Testis (tissue), 2 donors: Measurements from ENCODE around the gene CYB5R2.

Source experiments
- CTCF ChIP-seq, 3 experiments: fragments of 450-650 bp in 2 of 3; fragments of 200-600 bp in 1 of 3; sonication (generic) in 1 of 3; IDR thresholded peaks; one replicate each; pipeline ENCODE4 v1.5.1; 2016 to 2019; ENCODE audit warnings: antibody characterized with exemption in 3 of 3, mild to moderate bottlenecking in 2 of 3, moderate library complexity in 1 of 3
- POLR2A ChIP-seq: fragments of 450-650 bp; IDR thresholded peaks from one replicate; pipeline ENCODE4 v1.6.1; 2017; ENCODE audit warnings: antibody characterized with exemption, mild to moderate bottlenecking, moderate library complexity

- TF ChIP-seq CTCF (IDR thresholded peaks at IDR 0.05) (no peak), POLR2A (no peak)
These were observed at the start of gene CYB5R2 for GRCh38 chr11:7672960-7673723.
